Neural progenitor cell (in vitro differentiated cells): ENCODE data around the gene CRELD2.

ENCODE experiments used
- CTCF ChIP-seq: fragments of 200-600 bp; sonication (generic); IDR thresholded peaks from 2 replicates; pipeline ENCODE4 v1.5.1; 2017; ENCODE audit warnings: antibody characterized with exemption, mild to moderate bottlenecking
- EZH2 ChIP-seq: fragments of 200-600 bp; sonication (generic); IDR thresholded peaks from 2 replicates; pipeline ENCODE4 v1.6.1; 2017; ENCODE audit warnings: antibody characterized with exemption, mild to moderate bottlenecking, moderate library complexity

- TF ChIP-seq CTCF (no peak), EZH2 (no peak)
These were observed 8.8 kb upstream of the CRELD2 start for GRCh38 chr22:49909476-49910205.
